NCI-H146 treated with DMSO at 0.1 percent for 48 hours (cell line): ENCODE results near the gene ADAM15.

Source experiments
- DNase-seq: peaks from one replicate; lab custom pipeline; 2025; ENCODE audit not compliant: unreplicated experiment; lab: John Stamatoyannopoulos, UW

ADAM15 gene

DNA sequence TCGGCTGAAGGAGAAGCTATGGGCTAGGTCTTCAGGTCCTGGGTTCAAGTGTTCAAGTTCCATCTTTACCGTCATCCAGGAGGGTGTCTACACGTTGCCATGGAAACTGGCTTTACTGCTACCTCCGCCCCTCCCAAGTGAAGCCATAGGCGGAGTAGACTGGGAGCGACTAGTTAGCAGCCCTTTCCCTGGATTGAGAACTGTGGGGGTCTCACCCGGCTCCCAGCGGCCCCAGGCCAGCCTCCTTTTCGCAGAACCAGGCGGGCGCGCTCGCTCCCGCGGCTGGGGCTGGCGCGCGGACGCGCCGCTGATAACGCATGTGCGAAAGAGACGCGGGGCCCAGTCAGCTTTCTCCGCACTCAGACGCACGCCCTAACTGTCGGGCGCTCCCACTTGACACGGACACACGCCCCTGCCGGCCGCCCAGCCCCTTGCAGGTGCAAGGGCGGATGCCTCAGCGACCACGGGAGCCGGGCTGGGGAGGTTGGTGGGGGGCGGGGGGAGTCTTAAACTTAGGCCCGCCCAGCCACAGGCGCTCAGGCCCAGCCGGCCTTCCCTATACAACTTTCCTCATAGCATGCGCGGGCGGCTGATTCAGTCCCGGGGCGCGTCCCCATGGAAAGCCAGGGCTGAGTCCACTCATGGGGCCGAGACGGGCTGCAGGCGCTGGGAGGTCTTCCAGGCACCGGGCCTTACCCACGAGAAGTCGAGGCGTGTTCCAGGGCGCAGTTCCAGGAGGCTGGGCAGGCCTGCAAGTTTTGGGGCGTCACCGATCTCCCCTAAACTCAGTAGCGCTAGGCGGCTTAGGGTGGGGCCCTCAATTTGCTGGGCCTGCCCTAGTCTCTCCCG is 19.8 kb downstream of the ADAM15 start:
- DNase-seq = peak; percentile 49

DNA sequence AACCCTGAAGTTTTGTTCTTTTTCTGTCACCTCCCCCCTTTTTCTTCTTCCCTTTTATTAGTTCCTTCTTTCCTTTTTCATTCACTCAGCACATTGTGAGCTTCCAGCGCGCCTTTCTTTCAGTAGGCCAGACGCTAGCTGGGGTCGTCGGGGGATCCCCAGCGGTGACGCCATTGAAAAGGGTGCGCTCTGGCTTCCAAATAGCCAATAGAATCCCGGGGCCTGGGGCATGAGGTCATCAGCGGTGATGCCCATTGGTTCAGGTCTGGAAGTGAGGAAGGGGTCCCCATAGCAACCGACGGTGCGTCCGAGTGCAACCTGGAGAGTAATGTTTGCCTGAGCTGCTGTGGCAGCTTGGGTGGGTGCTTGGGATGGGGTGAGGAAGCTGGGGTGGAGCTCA is 20.6 kb downstream of the ADAM15 start:
- peak; percentile 46 for DNase-seq

DNA sequence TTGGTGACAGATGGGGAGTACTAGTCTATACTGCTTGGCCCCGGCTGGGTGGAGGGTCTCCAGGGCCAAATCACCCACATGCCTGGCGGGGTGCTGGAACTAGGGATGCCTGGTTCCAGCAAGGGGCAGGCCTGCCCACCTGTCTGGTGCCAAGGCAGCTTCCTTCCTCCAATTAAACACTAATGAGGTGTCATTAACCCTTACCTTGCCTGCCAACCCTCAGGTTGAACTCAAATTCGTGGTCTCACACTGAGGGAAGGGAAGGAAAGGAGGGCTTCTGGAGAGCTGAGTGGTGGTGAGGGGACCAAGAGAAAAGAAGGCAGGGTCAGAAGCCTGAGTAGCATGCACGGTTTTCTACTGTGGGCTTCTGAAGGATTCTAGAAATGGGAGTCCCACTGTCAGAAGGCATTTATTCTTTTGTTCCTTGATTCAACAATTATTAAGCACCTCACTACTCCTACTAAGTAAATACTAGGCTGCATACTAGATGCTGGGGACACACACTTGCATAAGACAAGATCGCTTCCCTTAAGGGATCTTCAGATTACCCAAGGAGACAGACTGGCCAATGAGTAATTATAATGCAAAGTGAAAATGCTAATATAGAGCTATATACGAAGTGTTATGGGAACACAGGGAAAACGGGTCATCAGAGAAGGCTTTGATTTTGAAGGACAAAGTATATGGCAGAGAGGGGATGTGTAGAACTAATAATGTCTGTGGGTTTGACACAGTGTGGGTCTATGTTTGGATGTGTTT is 21.6 kb downstream of the ADAM15 start:
- DNase-seq = no peak

DNA sequence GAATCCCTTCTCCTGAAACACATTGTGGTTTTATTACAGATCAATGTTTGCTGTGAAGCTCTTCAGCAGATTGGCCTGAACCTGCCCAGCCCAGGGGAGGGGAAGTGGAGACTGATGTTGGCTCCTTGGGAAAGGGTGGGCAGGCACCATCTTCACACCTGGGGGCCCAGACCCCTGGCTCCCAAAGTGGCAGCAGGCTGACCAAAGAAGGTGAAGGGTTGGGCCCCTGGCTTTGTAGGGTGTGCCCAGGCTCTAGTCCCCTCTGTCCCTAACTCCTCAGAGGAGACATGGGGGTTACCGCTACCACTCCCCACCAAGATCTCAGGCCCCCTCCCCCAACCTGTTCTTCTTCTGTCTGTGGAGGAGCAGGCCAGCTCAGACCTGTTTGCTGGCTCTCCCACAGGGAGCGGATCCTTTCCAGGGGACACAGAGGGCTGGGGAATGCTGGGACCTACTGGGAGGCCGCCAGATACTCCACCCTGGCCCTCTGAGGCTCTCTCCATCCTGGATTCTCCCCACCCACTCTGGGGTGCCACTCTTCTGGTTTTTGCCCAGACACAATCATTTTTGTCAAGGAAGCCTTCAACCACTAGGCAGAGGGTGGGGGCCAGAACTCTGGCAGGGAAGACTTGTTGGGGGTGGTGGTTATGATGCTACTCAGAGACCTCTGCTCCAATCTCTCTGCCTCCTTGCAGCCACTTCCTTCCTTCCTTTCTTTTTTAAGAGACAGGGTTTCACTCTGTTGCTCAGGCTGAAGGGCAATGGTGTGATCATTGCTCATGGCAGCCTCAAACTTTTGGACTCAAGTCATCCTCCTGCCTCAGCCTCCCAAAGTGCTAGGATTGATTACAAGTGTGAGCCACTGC is 22.5 kb downstream of the ADAM15 start:
- no peak for DNase-seq

DNA sequence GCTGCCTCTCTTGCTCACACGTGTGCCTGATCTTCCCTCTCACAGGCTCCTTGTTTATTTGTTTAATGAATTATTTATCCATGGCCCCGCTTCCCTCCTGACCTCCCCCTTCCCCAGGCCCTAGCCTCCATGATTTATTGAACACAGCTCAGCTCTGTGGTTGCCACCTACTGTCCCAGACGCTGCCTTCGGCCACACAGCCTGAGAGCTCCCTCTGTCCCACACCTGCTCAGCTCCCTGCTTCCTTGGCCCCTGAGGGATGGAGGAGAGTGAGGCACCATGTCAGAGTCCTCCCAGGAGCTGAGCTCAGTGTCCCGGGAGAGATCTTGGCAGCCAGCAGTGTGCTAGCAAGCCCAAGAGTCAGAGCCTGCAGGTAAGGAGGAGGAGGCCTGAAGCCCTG is 24.4 kb downstream of the ADAM15 start:
- no peak for DNase-seq

DNA sequence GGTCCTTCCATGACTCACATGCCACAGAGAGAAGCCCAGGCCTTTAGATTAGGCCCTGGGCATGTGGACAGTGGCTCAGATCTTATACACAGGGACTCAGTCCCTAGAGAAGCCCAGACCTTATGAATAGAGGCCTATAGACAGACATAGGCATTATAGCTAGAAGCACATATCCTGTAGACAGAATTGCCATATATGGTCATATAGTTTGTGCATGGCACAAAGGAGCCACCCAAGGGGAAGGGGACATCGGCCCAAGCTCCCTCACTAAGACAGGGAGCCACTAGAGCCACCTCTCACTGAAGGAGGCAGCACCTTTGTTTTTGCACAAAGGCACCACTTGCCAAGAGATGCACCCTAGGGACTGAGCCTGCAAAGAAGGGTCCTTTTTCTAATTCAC is 25.3 kb downstream of the ADAM15 start:
- no peak for DNase-seq

DNA sequence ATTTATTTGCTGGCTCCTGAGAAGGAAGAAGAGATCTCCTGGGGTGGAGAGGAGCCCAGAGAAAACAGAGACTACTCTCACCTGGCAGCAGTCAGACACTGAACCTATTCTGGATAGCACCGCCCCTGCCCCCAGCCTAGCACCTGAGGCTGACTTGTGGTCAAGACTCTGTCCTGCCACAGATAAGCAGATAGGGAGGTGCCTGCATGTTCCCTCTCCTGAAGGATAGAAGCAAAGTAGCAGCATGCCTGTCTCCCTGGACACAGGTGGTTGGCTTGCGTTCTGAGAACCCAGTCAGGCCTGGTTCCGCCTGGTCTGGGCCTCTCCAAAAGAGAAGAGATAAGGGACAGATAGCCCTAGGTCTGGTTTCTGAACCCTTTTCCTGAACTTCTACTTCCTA is 26.2 kb downstream of the ADAM15 start:
- DNase-seq = no peak

DNA sequence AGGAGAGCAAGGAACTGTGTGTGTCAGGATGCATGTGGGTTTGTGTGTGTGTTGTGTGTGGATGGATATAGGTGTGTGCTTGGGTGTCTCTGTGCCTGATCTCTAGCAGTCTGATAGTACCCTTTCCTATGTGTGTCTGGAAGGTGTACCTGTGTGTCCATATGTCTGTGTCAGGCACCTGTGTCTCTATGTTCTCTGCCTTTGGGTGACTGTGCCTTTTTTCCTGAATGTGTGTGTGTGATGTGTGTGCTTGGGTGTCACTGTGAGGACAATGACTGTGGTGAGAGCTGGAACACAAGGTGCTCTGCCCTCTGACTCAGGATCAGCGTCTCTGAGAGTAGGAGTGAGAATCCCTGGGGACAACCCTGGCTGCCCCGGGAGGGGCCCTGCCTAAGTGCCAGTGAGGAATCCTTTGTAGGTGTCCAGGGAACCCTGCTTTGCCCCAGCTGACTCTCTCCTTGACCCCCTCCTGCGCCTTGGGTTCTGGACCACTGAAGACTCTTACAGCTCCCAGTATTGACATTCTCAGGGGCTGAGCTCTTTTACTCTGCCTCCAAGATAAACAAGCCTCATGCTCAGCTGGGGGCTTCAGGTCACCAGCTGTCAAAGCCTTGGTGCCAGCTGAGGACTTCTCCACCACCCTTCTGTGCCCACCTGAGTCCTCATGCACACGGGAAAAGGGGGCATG is 26.8 kb downstream of the ADAM15 start:
- DNase-seq = no peak

DNA sequence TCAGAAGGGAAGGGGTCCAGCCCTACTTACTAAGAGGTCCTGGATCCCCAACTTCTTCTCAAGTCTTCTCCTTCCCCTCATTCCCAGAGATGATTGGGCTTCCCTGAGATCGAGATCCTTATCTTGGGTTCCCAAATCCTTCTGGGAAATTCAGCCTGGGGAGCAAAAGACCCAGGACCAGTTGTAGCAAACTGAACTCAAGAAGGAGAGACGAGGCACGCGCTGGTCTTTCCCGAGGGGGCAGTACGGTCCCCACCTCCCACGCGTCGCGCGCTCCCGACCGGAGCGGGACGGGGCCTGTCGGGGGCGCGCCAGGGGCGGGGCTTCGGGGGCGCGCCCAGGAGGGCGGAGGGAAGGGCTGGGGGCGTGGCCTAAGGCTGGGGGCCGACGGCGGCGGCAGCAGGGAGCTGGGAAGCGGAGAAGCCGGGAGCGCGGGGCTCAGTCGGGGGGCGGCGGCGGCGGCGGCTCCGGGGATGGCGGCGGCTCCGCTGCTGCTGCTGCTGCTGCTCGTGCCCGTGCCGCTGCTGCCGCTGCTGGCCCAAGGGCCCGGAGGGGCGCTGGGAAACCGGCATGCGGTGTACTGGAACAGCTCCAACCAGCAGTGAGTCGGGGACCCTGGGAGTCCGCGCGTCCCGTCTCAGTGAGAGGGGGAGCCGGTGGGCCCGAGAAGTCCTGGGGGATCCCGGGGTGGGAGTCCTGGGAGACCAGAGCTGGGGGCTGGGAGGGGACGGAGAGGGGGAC is 27.5 kb downstream of the ADAM15 start, which contains the start of gene EFNA3:
Gene EFNA3 (plus strand): TSS at position 369 of the 741 bp plus-strand sequence. CDS start 105 bp downstream, at position 474.
- DNase-seq = no peak

DNA sequence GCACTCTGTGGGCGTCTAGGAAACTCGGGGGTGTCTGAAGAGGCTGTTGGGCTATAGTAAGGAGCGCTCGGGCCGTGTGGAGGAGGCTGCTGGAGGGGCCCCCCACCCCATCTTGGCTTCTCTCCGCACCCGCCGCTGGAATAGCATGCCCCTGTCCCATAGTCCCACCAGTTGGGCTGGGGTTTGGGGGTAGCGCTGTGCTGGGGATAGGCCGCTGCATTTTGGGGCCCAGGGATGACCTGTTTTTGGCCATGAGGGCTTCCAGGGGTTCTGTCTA is 28.0 kb downstream of the ADAM15 start:
- DNase-seq = no peak

DNA sequence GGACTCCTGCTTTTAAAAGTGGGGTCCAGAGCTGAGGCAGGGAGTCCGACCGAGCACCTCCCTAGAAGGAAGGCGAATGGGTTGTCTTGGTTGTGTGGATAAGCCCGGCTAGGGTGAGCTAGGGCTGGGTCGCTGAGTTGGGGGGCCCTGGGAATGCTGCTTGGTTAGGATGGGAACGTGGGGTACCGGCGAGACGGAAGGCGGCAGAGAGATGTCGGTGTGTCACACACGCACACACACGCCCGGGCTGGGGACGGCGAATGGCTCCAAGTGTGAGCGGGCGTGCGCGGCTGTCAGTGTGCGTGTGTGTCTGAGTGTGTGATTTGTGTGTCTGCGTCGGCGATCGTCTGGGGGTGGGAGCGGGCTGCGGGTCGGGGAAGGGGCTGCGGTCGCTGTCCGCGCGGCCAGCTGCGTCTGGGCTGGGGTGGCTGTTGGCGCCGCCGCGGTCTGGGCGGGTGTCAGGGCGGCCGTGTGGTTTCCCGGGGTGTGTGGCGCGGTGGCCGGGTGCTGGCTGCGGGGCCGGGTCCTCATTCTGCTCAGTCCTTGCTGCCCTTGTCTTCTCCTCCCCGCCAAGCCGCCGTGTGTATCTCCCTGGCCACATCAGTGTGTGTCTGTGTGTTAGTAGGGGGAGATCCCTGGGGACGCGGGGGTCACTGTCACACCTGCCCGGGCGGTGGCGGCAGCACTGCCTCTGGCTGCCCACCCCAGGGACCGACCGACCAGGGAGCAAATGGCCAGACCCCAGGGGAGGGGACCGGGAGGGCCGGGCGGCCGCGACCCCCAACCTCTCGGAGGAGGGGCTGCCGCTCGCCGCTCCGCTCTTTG is 28.6 kb downstream of the ADAM15 start:
- DNase-seq = no peak

DNA sequence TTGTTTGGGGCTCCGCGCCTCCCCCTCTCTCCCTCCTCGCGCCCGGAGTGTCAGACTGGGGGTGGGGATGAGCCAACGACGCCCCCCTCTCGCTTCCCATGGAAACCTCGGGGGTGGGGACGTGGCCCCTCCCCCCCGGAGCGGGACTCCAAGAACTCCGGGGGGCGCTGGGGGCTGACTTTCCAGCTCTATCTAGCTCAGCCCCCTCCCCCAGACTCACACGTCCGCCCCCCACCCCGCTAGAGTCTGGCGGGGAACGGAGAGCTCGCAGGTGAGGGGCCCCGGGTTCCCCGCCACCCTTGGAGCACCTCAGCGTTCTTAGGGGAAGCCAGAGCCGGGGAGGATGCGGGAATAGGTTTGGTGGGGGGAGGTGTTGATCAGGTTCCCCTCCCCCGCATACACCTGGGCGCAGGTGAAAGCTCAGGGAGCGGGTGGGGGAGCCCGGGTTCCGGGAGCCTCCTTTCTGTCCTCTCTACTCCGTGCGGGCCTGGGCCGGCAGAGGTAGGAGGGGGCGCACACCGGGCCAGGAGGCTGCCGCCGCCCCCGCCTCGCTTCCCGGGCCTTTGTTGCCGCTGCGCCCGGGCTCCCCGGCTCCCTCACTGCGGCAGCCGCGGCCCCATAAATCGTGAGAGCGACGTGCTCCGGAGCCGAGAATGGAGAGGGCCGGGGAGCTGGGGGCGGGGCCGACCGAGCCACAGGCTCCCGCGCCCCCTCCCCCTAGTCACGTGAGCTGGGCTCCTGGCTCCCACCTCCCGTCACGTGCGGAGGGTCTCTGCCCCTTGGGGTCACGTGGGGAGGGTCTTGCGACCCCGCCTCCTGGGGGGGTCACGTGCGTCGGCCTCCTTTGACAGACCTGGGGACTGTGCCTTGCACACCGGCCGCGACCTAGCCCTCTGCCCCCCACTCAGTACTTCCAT is 29.5 kb downstream of the ADAM15 start:
- DNase-seq = peak; percentile 35

DNA sequence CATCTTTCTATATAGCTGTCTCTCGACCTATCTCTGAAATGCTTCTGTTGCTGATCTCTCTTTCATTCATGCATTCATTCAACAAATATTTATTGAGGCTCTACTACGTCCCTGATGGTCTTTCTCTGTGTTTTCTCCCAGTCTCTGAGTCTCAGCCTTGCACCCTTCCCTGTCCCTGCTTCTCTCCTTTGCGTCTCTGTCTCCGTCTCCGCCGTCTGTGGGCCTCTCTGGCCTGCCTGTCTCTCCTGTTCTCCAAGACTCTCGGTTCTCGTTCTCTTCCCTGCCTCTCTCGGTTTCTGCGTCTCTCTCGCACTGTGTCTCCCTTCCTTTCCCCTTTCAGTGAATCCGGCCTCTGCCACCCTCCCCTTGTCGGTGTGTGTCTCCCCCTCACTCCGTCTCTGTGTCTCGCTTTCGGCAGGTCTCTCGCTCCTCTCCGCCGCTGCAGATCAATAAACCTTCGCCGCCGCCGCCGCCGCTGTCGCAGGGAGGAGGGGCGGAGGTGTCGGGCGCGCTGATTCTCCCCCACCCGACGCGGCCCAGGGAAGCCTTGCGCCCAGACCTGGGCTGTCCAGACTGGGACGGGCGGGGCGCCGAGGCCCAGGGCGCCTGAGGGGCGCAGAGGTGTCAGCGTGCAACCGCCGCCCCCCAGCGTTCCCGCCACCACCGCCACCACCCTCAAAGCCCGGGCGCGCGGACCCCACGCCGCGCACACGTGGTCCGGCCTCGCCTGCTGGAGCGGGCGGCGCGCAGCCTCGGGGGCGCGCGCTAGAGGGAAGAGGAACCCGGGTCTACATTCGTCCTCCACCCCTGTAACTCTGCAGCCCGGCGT is 30.6 kb downstream of the ADAM15 start:
- peak; percentile 8 for DNase-seq

DNA sequence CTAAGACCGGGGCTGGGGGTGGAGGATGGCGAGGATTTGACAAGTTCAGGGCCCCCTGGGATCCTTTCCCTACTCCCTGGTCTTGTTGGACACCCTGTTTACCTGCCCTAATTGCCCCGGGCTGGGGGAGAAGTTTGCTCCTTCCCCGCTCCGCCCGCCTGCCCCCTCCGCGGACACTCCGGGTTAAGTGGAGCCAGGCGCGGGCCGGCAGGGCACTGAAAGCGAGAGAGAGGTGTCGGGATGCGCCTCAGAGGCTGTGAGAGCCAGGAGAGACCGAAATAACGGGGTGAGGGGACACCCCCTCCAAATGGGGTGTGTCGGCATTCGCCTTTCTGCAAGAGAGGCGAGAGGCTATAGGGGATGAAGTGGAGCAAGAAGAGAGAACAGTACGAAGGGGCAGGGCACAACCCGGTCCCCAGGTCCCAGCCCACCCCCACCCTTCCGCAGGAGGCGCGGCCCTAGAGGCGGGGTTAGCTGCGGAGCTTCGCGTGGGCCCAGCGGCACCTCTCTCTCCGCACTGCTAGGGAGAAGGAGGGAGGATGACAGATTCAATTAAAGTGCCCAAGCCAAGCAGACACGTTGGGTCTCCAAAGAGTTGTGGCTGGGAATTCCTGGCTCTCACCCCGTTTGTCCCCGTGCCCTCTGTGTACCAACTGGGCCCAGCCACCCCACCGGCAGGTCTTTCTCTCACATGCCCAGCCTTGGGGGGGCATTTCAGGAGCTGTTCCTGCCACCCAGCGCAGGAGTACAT is 31.4 kb downstream of the ADAM15 start:
- no peak for DNase-seq

DNA sequence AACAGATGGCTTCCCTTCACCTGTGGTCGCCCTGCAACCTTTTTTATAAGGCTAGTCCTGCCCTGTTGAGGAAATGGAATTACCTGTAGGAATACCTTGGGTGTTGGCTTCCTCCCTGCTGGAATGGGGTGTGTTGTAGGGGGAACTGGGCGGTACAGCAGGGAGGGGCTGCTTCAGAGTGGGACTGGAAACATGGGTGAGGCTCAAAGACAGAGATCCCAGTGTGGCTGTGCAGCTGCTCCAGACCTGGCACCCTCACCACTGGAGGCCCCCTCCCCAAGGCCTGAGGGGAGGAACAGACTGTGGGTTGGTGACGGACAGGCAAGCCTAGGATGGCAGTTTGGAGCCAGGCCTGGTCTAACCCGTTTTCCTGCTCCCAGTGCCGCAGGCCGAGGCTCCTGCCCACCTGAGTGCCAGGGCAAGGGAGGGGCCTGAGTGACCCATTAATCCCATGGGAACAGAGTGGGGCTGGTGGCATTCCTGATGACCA is 32.0 kb downstream of the ADAM15 start:
- DNase-seq = no peak

DNA sequence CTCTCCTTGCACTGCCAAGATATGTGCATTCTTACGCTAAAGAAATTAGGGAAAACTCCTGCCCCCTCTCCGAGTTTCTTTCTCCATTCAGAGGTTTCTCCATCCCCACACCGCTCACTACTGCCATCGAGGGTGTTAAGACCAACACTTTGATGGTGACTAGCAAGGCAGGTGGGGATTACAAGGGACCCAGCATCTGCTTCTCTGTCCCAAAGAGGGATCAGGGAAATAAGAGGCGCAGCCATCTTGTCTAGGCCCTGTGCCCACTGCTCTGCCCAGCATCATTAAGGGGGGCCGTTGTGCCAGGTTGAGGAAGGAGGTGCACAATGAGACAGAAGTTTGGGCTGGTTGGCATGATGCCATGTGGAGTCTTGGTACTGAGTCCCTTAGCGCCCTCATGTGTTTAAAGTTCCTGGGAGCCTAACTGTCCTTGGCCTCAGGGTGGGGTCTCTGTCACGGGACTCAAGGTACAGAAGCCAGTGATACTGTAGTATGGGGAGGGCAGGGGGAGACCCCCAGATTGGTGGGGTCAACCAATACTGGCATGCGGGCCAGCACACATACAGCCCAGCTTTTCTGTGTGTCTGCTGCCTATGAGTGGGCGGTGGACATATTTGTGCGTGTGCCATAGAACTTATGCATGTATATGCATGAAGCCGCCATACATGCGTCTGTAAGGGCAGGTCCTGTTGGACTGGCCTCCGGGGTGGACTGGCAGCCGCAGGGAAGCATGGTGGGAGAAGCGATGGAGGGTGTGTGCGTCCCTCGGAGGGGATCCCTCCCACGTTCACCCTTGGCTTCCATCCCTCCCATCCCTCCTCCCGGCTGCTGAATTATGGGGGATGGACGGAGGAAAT is 33.0 kb downstream of the ADAM15 start:
- DNase-seq = no peak
